ENCODE results near the gene CCDC80. TPM values are rescaled to one million over a fixed set of nuclear protein-coding genes. Genes with fewer than 3 reads are reported as not detected.
A peak's percentile ranks its signal among the peaks of the same experiment; 100 is the strongest.

CCDC80 gene
- total and polyA plus RNA-seq, 9 of the 15 experiments (the other 6 are each of a cell fraction or from before 2014, with no cell fraction given) = 0.17 to 2.0 (median 1.1) TPM

GRCh38 chr3:112682361-112682760, 41.4 kb upstream of the CCDC80 start (continued):
- no peak for TF ChIP-seq AFF4 (CRISPR knock-in tag; IDR thresholded peaks at IDR 0.05)
- no peak for TF ChIP-seq FOXP1 (CRISPR knock-in tag; IDR thresholded peaks at IDR 0.05)
- no peak for TF ChIP-seq LCOR (CRISPR knock-in tag; IDR thresholded peaks at IDR 0.05)

DNA sequence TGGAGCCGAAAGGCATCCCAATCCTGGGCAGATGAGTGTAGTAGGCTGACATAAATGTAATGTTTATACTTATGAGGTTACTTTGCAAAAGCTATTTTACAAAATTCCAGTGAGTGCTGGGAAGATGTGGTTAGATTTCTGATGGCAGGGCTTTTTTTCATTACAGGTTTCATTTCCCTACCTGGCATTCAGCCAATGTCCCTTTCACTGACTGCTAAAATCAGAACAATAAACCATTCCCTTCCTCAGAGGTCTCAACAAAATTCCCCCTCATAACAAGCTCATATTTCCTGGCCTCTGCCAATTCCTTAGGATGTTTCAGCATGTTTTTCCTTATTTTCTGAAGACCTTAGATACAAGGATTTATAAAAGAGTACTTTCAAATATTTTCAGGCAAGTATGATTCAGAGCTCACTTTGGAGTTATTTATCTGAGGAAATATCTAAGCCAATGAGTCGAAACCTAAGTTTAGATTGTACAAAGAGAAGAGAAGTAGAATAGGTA, 40.9 kb upstream of the CCDC80 start:
- no peak overlapping the region for H3K27ac ChIP-seq (ENCODE audit: extremely low read depth, low read depth, low read length)
- DNase-seq (ENCODE audit: extremely low read depth in 1 of 4, low spot score in 3 of 4) = no peak
- CTCF ChIA-PET (ENCODE audit: low intra/inter-chr PET ratio) = no interaction called here
- no peaks in the 10 kb centered on the region for H3K9me3 ChIP-seq (replicated peaks; ENCODE audit: control insufficient read depth, insufficient read depth, low read depth, low read length)
- H4K20me1 ChIP-seq (replicated peaks; ENCODE audit: control insufficient read depth, insufficient read depth, low read length) = no peaks in the 10 kb centered on the region
- H2AFZ ChIP-seq (ENCODE audit: low read depth, low read length) = no peak overlapping the region
- TF ChIP-seq NFIC (IDR thresholded peaks at IDR 0.05) = peak; percentile 66
- TF ChIP-seq BRD9 (IDR thresholded peaks at IDR 0.05; ENCODE audit: low read depth, partially characterized antibody) = no peak
- WGBS (ENCODE audit: insufficient coverage, low coverage, missing lambda C conversion rate) = 55% methylated on average over 2 of the region's 2 CpGs
- POLR2A ChIA-PET = interaction anchor here (1.0 kb wide), 1 partner anchor 13 kb away, joined by 4 read pairs; no protein-coding TSS in a partner anchor
- H3K4me1 ChIP-seq (replicated peaks in 1 of 2; ENCODE audit: control insufficient read depth in 2 of 2, insufficient read depth in 2 of 2, low read length in 2 of 2) = peaks cover 0 to 6% of the 10 kb centered on the region in 2 experiments; a peak in 1 of 5 replicates
- intact Hi-C loops (cut with micrococcal nuclease) (no loop called here), in situ Hi-C loops (cut with MboI) (no loop called here)
- no peak overlapping the region for H3K4me3 ChIP-seq
- no peaks in the 10 kb centered on the region for H3K9me1 ChIP-seq (ENCODE audit: control insufficient read depth, insufficient read depth, low read length)
- no peak for FAIRE-seq
- no peak overlapping the region for H3K9ac ChIP-seq (ENCODE audit: insufficient read depth in 1 of 2, low read depth in 2 of 2, low read length in 2 of 2)
- ATAC-seq = no peak
- H3K27me3 ChIP-seq (ENCODE audit: control insufficient read depth in 2 of 2, insufficient read depth in 2 of 2, low read length in 2 of 2) = no peaks in the 10 kb centered on the region
- BruUV-seq (replicated peaks) = no TSS peak
- H3K79me2 ChIP-seq (ENCODE audit: control insufficient read depth, insufficient read depth, low read length) = no peaks in the 10 kb centered on the region
- H3K4me2 ChIP-seq (ENCODE audit: insufficient read depth, low read length) = no peak overlapping the region
- no peaks in the 10 kb centered on the region for H3K36me3 ChIP-seq (ENCODE audit: control insufficient read depth, insufficient read depth, low read length)

Measured in K562 (cell line).